ENCODE data around the gene FAM229B.

The FAM229B gene

GRCh38 chr6:112087136-112087911 is at the start of gene FAM229B, which contains the start of gene TUBE1:
Gene FAM229B, plus strand, starts transcription at chr6:112087591. Its CDS starts 11,693 bp downstream, at chr6:112099284.
Gene TUBE1, minus strand, starts transcription at chr6:112087482. Its CDS starts 48 bp downstream, at chr6:112087434.
- TF ChIP-seq ZFX (IDR thresholded peaks at IDR 0.05; ENCODE audit: borderline replicate concordance) (no peak), CTCF (IDR thresholded peaks at IDR 0.05) (no peak)

GRCh38 chr6:112037783-112038216 is 49.6 kb upstream of the FAM229B start:
- H3K27ac ChIP-seq, result no peak overlapping the region
- no peak for TF ChIP-seq CTCF (IDR thresholded peaks at IDR 0.05)
- TF ChIP-seq ZFX (IDR thresholded peaks at IDR 0.05; ENCODE audit: borderline replicate concordance), result no peak

More at GRCh38 chr6:112087136-112087911, at the start of gene FAM229B, which contains the start of gene TUBE1:
- peak within 1 kb of the TSS; percentile 62 for H3K27ac ChIP-seq

- TF ChIP-seq CTCF (IDR thresholded peaks at IDR 0.05) (no peak), ZFX (IDR thresholded peaks at IDR 0.05; ENCODE audit: borderline replicate concordance) (no peak)
- H3K27ac ChIP-seq, result no peak overlapping the region
Measured at GRCh38 chr6:112038268-112038667, 49.1 kb upstream of the FAM229B start.

- TF ChIP-seq ZFX (IDR thresholded peaks at IDR 0.05; ENCODE audit: borderline replicate concordance) (no peak), CTCF (IDR thresholded peaks at IDR 0.05) (no peak)
- no peak overlapping the region for H3K27ac ChIP-seq
Measured at GRCh38 chr6:112038756-112039430, 48.5 kb upstream of the FAM229B start.

GRCh38 chr6:112039431-112039770 is 48.0 kb upstream of the FAM229B start:
- TF ChIP-seq ZFX (IDR thresholded peaks at IDR 0.05; ENCODE audit: borderline replicate concordance) (no peak), CTCF (IDR thresholded peaks at IDR 0.05) (no peak)
- no peak overlapping the region for H3K27ac ChIP-seq

- H3K27ac ChIP-seq, result no peak overlapping the region
- TF ChIP-seq ZFX (IDR thresholded peaks at IDR 0.05; ENCODE audit: borderline replicate concordance) (no peak), CTCF (IDR thresholded peaks at IDR 0.05) (no peak)
Measured at GRCh38 chr6:112040956-112041355, 46.4 kb upstream of the FAM229B start.

GRCh38 chr6:112041535-112041934 is 45.9 kb upstream of the FAM229B start:
- H3K27ac ChIP-seq, result no peak overlapping the region
- TF ChIP-seq ZFX (IDR thresholded peaks at IDR 0.05; ENCODE audit: borderline replicate concordance) (no peak), CTCF (IDR thresholded peaks at IDR 0.05) (no peak)
